Vagina (tissue), 2 donors: ENCODE data around the gene ADGRG3. TPM values are rescaled to one million over a fixed set of nuclear protein-coding genes. Genes with fewer than 3 reads are reported as not detected.

Experiments
- DNase-seq, 2 donors: peaks; one replicate each; pipeline ENCODE4 v3.0.0-alpha.2; 2017; ENCODE audit errors: extremely low spot score in 2 of 2
- H3K27ac ChIP-seq: fragments of 200-600 bp; sonication (generic); one replicate; pipeline ENCODE4 v1.5.1; 2019
- H3K27me3 ChIP-seq: fragments of 200-600 bp; sonication (generic); one replicate; pipeline ENCODE4 v1.5.1; 2019
- H3K36me3 ChIP-seq, 2 donors: fragments of 200-600 bp; sonication (generic); one replicate each; pipeline ENCODE4 v1.5.1; 2017 to 2019
- H3K4me1 ChIP-seq: fragments of 200-600 bp; sonication (generic); one replicate; pipeline ENCODE4 v1.5.1; 2019
- H3K4me3 ChIP-seq, 2 donors: fragments of 200-600 bp; sonication (generic); 1 replicate in 1 of 2; 2 replicates in 1 of 2; pipeline ENCODE4 v1.5.1; 2016 to 2019
- H3K9me3 ChIP-seq: fragments of 200-600 bp; sonication (generic); one replicate; pipeline ENCODE4 v1.5.1; 2019
- CTCF ChIP-seq, 3 experiments: fragments of 450-650 bp in 2 of 3; fragments of 200-600 bp in 1 of 3; sonication (generic) in 1 of 3; IDR thresholded peaks; one replicate each; pipeline ENCODE4 v1.5.1; 2017 to 2019; ENCODE audit warnings: antibody characterized with exemption in 3 of 3, mild to moderate bottlenecking in 2 of 3, moderate library complexity in 2 of 3
- POLR2A ChIP-seq, 2 donors: fragments of 450-650 bp; IDR thresholded peaks; one replicate each; pipeline ENCODE4 v1.6.1; 2017; ENCODE audit warnings: antibody characterized with exemption in 2 of 2, mild to moderate bottlenecking in 2 of 2, moderate library complexity in 2 of 2
- POLR2AphosphoS5 ChIP-seq, 2 donors: sonication (generic); formaldehyde crosslinking; IDR thresholded peaks; one replicate each; pipeline ENCODE4 v1.9.0; 2017; ENCODE audit warnings: antibody characterized with exemption in 2 of 2, mild to moderate bottlenecking in 2 of 2, low read depth in 1 of 2; ENCODE audit not compliant: insufficient read depth in 1 of 2
- intact Hi-C: fragments of 100-400 bp; cut with DNase I; formaldehyde crosslinking; loops from one replicate; pipeline ENCODE4 v1.15.1; 2023
- total RNA-seq: library from RNA; depleted of rRNA; stranded (reverse); fragments of >200 nt; gene quantifications from one replicate; pipeline ENCODE4 v1.2.3, GENCODE V29; 2016

Gene ADGRG3
- total RNA-seq, 1 donor from 2014 or later = 10.3 TPM

GRCh38 chr16:57701759-57702371 lies 33.8 kb downstream of the ADGRG3 start:
- no peak for DNase-seq

GRCh38 chr16:57703416-57704010 lies 35.4 kb downstream of the ADGRG3 start:
- DNase-seq = no peak
- intact Hi-C loops = no loop called here
- Histone ChIP-seq H3K9me3 (no peaks in the 10 kb centered on the region), H3K27me3 (no peaks in the 10 kb centered on the region), H3K36me3 (no peaks in the 10 kb centered on the region), H3K4me3 (no peak overlapping the region), H3K27ac (no peak overlapping the region), H3K4me1 (no peaks in the 10 kb centered on the region)
- TF ChIP-seq CTCF (IDR thresholded peaks at IDR 0.05) = no peak
- no peak for TF ChIP-seq POLR2AphosphoS5 (IDR thresholded peaks at IDR 0.05; ENCODE audit: insufficient read depth in 1 of 2, low read depth in 1 of 2)
- TF ChIP-seq POLR2A (IDR thresholded peaks at IDR 0.05) = no peak

More at GRCh38 chr16:57701759-57702371, 33.8 kb downstream of the ADGRG3 start:
- H3K27ac ChIP-seq = no peak overlapping the region
- no peak overlapping the region for H3K4me3 ChIP-seq
- no peak for TF ChIP-seq POLR2AphosphoS5 (IDR thresholded peaks at IDR 0.05; ENCODE audit: insufficient read depth in 1 of 2, low read depth in 1 of 2)
- TF ChIP-seq CTCF (IDR thresholded peaks at IDR 0.05) = no peak
- TF ChIP-seq POLR2A (IDR thresholded peaks at IDR 0.05) = no peak
- H3K4me1 ChIP-seq = no peaks in the 10 kb centered on the region
- no peaks in the 10 kb centered on the region for H3K36me3 ChIP-seq
- intact Hi-C loops = no loop called here
- no peaks in the 10 kb centered on the region for H3K27me3 ChIP-seq
- H3K9me3 ChIP-seq = no peaks in the 10 kb centered on the region

- Histone ChIP-seq H3K27ac (no peak overlapping the region), H3K36me3 (no peaks in the 10 kb centered on the region), H3K4me1 (no peaks in the 10 kb centered on the region), H3K27me3 (no peaks in the 10 kb centered on the region), H3K4me3 (no peak overlapping the region), H3K9me3 (no peaks in the 10 kb centered on the region)
- TF ChIP-seq POLR2A (IDR thresholded peaks at IDR 0.05) = no peak
- TF ChIP-seq CTCF (IDR thresholded peaks at IDR 0.05) = no peak
- TF ChIP-seq POLR2AphosphoS5 (IDR thresholded peaks at IDR 0.05; ENCODE audit: insufficient read depth in 1 of 2, low read depth in 1 of 2) = no peak
- intact Hi-C loops = no loop called here
- DNase-seq = no peak
Observed at GRCh38 chr16:57704011-57704904, 36.2 kb downstream of the ADGRG3 start.

GRCh38 chr16:57704905-57705852 lies 37.1 kb downstream of the ADGRG3 start:
- H3K9me3 ChIP-seq = no peaks in the 10 kb centered on the region
- TF ChIP-seq CTCF (IDR thresholded peaks at IDR 0.05) = no peak
- TF ChIP-seq POLR2AphosphoS5 (IDR thresholded peaks at IDR 0.05; ENCODE audit: insufficient read depth in 1 of 2, low read depth in 1 of 2) = no peak
- TF ChIP-seq POLR2A (IDR thresholded peaks at IDR 0.05) = no peak
- intact Hi-C loops = no loop called here
- H3K4me1 ChIP-seq = no peaks in the 10 kb centered on the region
- no peaks in the 10 kb centered on the region for H3K27me3 ChIP-seq
- no peaks in the 10 kb centered on the region for H3K36me3 ChIP-seq
- no peak overlapping the region for H3K4me3 ChIP-seq
- DNase-seq = no peak
- H3K27ac ChIP-seq = no peak overlapping the region
